Measurements from ENCODE around the gene SEC61A2.
"Not testable (repeated sequence)": the region's sequence is repeated elsewhere in the genome, so short reads cannot be mapped to it uniquely, and the experiment has no call there.

SEC61A2 gene

DNA sequence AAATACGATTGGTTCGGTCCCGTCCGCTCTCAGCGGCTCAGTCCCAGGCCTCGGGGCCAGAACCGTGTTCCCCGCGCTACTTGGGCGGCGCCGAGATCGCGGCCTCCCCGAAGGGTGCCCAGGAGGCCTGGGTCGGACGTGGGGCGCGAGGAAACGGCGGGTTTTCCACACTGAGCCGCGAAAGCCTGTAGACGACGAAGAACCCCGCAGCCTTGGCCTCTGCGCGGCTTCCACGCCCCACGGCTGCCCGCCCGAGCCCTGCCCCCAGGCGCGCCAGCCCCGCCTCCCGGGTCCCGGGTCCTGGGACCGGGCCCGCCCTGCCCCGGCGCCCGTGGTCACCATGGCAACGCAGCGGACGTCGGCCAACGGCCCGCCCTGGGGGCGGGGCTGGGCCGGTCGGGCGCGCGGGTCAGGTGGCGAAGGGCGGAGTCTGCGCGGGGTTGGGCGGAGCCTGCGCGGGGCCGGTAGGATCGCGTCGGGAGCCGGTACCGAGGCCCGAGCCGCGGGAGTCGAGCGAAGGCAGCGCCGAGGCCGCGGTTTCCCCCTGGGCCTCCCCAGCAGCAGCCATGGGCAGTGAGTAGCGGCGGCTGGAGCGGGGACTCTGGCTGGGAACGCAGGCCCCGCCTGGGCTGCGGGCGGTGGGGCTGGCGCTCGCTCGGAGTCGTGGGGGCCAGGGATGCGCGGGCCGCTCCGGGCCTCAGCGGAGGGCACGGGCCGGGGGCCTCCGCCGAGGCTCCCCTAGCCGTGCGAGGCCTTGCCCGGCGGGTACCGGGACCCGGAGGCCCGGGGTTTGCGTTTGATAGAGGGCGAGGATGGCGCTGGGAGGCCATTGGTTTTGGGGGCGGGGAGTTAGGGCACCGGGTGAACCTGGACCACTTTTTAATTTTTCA is at the start of gene SEC61A2:
SEC61A2 (plus strand) TSS at position 456 of the 890 bp plus-strand sequence; CDS start at position 567, 111 bp downstream.
- peak; percentile 97 for DNase-seq (ENCODE audit: low spot score)

DNA sequence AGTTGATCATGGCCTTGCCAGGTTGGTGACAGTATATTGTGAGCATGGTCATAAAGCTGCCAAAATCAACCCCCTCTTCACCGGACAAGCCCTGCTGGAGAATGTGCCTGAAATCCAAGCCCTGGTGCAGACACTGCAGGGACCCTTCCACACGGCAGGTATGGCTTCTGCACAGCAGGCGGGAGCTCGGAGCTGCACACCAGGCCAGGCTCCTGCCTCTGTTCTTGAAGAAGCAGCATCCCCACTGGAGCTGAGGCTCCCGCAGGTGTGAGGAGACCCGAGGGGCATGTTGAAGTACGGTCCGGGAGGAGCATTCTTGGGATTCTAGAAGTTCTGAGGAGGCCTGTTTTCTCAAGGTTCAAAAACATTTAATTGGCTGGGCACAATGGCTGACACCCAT is 48.0 kb upstream of the SEC61A2 start:
- DNase-seq (ENCODE audit: low spot score): no peak

DNA sequence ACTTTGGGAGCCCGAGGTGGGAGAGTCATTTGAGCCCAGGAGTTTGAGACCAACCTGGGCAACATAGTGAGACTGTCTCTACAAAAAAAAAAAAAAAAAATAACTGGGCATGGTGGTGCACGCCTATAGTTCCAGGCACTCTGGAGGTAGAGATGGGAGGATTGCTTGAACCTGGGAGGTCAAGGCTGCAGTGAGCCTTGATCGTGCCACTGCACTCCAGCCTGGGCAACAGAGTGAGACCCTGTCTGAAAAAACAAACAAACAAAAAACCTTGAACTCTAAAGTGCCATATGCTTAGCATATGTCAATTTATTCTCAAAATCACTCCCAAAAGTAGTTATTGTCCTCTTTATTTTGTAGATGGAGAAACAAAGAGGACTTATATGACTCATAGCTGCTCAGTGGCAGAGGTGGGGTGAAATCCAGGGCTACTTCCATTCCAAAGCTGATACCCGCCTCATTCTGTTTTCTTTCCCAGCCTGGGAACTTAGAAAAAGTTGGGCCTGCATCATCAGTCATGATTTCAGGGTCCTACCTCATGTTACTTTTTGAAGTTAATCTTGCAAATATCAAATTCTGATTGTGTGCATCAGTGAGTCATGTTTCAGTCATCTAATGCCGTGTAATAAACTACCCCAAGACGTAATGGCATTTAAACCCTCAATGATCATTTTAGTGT is 47.5 kb upstream of the SEC61A2 start:
- DNase-seq (ENCODE audit: low spot score): no peak

DNA sequence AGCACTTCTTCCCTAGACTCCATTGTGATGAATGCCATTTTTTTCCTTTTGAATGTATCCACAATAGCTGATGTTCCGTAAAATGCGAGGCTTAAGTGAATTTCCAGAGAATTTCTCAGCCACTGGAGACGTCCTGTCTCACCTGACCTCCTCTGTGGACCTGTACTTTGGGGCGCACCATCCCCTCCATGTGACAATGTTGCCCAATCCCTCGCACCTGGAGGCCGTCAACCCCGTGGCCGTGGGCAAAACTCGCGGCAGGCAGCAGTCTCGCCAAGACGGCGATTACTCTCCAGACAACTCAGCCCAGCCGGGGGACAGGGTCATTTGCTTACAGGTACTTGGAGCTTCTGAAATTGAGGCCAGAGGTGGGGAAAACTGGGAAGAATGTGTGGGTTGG is 40.6 kb upstream of the SEC61A2 start:
- no peak for DNase-seq (ENCODE audit: low spot score)

DNA sequence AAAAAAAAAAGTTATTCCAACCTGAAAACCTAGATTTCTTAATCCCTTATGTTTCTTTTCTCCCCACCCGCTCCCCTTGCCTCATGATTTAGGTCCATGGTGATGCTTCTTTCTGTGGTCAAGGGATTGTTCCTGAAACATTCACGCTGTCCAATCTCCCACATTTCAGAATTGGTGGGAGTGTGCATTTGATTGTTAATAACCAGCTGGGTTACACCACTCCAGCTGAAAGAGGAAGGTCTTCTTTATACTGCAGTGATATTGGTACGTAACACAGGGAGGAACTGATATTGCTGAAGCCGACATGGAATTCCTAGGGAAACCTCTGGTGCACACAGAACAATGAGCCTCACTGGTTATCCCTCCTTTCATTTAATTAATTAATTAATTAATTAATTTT is 38.1 kb upstream of the SEC61A2 start:
- DNase-seq (ENCODE audit: low spot score): no peak

DNA sequence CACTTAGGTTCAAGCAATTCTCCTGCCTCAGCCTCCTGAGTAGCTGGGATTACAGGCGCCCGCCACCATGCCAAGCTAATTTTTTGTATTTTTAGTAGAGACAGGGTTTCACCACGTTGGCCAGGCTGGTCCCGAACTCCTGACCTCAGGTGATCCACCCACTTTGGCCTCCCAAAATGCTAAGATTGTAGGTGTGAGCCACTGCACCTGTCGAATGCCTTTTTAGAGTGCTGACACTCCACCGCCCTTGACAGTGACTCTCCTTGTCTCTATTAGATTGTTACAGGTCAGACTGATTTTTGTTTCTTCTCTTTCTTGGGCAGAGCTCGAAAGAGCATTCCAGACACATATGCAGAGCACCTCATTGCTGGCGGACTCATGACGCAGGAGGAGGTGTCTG is 32.1 kb upstream of the SEC61A2 start:
- not testable (repeated sequence) for DNase-seq (ENCODE audit: low spot score)

DNA sequence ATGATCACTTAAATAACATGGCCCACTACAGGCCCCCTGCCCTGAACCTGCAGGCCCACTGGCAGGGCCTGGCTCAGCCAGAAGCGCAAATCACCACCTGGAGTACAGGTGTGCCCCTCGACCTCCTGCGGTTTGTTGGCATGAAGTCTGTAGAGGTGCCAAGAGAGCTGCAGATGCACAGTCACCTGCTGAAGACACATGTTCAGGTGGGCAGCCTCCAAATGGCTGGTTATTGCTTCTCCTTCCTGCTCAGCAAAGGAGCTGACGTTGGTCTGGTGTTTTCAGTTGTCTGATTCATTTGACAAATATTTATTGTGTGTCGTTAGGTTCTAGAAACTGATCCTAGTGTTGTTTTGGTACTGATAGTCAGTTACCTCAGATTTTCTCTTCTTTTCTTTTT is 31.7 kb upstream of the SEC61A2 start:
- no peak for DNase-seq (ENCODE audit: low spot score)

DNA sequence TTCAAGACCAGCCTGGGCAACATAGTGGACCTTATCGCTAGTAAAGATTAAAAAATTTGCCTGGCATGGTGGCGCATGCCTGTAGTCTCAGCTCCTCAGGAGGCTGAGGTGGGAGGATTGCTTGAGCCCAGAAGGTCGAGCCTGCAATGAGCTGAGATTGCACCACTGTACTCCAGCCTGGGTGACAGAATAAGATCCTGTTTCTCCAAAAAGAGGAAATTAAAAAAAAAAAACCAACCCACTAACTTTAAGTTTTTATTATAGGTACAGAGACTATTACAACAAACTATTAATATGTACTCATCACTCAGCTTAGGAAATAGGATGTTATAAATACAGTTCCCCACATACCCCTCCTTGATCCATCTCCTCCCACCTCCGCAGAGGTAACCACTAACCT is 30.5 kb upstream of the SEC61A2 start:
- no peak for DNase-seq (ENCODE audit: low spot score)

DNA sequence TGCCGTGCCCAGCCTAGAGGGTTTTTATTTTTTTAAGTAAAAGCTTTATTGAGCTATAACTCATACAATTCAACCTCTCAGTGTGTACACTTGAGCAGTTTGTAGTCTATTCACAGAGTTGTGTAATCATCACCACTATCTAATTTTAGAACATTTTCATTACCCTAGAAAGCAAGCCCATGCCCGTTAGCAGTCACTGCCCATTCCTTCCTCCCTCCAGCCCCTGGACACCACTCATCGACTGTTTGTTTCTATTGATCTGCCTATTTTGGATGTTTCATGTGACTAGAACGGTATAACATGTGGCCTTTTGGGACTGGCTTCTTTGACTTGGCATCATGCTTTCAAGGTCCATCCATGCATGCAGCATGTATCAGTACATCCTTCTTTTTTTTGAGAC is 25.7 kb upstream of the SEC61A2 start:
- no peak for DNase-seq (ENCODE audit: low spot score)

DNA sequence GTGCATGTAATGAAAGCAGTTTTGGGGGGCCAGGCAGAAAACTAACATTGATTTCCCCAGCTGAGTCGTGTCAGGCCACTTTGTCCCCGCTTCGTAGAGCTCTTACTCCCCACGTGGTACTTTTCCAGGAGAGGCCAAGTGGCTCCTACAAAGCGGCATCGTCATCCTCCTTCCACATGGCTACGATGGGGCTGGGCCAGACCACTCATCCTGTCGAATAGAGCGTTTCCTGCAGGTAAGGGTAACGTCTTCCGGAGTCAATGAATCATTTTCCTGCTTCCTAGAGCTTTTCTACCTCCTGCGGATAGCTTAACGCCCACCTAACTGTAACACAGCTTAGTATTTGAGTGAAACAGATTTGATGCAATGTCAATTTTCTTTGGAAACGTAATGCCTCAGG is 21.7 kb upstream of the SEC61A2 start:
- no peak for DNase-seq (ENCODE audit: low spot score)

DNA sequence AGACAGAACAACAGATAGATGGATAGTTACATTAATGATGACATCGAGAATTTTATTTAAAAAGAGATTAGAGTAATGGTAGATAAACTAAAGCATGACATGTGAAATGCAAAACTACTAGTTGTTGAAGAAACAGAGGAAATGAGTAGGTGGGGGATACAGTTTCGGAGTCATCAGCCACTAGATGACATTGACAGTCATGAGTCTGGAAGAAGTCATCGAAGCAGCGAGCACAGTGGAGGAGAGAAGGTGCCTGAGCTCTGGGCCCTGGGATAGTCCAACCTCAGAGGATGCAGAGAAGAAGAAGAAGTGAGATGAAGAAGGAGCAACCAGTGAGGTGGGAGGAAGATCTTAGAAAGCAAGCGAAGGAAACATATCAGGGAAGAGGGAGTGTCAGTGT is 20.2 kb upstream of the SEC61A2 start:
- no peak for DNase-seq (ENCODE audit: low spot score)

DNA sequence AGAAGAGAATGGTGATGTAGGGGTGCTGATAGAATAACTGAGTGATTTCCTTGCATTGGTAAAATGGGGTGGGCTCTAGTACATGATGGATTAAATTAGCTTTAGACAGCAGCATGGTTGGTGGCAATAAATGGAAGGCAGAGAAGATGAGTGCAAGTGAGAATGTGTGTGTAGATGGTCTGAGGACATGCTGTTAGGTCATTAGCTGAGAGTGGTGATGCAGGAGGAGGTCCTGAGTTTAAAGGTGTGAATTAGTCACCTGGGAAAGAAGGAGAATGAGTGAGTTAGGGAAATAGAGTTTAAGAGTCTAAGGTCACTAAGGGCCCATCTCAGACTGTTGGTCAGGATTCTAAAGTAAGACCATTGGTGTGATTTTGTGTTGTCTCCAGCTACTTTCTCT is 17.9 kb upstream of the SEC61A2 start:
- no peak for DNase-seq (ENCODE audit: low spot score)

DNA sequence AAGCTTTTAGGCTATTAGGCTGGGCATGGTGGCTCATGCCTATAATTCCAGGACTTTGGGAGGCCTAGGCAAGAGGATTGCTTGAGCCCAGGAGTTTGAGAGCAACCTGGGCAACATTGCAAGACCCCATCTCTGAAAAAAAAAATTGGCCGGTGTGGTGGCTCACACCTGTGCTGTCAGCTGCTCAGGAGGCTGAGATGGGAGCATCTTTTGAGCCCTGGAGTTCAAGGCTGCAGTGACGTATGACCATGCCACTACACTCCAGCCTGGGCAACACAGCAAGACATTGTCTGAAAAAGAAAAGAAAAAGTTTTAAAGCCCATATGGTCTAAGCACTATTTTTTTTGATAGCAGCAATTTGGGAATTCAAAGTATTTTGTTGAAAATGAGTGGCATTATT is 15.8 kb upstream of the SEC61A2 start:
- DNase-seq (ENCODE audit: low spot score): no peak

DNA sequence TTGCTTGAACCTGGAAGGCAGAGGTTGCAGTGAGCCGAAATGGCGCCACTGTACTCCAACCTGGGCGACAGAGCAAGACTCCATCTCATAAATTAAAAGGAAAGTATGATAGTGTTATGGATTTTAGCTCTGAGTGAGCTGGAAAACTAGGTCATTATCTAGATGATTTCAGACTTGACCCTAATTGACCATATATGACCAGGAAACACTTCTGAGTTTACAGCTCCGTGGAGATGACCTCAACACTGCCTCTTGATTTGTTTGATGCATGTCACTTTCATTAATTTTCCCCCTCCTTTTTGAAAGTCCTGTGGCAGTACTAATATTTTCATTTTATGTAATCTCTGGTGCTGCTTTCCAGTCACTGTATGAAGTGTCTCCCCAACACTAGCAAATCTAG is 7.8 kb upstream of the SEC61A2 start:
- DNase-seq (ENCODE audit: low spot score): peak; percentile 47

DNA sequence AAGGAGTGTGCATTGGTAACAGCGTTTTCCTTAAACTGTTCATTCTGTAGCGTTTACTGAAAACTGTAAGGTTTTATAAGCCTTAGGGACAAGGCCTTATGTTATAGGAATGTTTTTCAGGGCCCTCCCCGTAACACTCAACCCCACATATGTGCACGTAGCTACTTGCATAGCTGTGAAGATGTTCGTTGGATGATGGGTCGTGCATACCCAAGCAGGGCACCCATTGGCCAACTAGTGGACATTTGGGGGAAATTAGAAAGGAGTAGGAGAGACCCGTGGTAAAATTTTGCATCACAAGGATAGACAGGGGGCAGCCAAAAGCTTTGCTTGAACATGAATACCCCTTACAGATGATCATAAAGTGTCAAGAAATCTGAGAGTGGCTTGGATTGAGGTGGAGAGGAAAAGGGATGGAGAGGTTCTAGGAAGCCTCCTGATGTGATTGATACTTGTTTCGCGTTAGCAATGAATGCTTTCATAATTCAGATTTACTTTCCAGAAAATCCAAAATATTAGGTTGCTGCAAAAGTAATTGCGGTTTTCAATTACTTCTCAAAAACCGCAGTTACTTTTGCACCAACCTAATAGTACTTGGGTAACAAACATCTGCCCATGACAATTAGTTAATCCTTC is 878 bp downstream of the SEC61A2 start:
- DNase-seq (ENCODE audit: low spot score): peak; percentile 64

DNA sequence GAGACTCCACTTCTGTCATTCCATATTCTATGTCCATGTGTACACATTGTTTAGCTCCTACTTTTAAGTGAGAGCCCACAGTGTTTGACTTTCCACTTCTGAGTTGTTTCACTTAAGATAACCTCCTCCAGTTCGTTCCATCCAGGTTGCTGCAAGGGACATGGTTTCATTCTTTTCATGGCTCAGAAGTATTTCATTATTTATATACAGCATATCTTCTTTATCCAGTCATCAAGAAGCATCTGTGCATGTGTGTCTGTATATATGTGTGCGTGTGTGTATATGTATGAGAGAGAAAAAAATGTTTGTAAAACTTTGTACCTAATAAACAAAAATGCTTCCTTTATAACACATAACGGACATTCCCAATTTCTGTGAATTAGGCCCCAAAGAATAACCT is 6.2 kb downstream of the SEC61A2 start:
- no peak for DNase-seq (ENCODE audit: low spot score)

DNA sequence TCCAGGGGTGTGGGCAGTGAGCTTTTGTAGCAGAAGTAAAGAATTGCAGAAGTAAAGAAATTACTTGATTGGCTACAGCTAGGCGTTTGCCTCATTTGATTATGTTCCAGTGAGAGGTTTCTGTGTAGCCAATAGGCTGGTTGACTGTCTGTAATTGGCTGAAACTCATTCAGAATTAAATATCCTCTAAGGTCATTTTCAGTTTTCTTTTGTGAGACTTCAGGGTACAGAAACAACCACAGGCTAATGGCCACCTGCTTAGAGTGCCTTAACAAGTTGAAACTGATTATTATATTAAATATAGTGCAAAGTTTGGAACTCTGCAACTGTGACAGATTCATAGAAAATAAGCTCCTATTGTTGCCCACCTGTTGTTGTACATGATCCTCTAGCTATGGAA is 10.6 kb downstream of the SEC61A2 start:
- DNase-seq (ENCODE audit: low spot score): no peak

DNA sequence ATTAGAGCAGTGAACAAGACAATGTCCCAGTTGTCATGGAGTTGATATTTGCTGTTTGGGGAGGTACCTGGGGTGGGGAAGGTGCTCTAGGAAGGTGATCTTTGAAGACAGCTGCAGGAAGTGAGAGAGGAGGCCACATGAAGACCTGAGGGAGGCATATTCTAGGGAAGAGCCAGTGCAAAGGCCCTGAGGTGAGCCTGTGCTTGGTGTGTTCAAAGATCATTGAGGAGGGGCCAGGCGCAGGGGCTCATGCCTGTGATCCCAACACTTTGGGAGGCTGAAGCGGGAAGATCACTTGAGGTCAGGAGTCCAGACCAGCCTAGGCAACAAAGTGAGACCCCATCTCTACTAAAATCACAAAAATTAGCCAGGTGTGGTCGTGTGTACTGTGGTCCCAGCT is 15.1 kb downstream of the SEC61A2 start:
- DNase-seq (ENCODE audit: low spot score): no peak

DNA sequence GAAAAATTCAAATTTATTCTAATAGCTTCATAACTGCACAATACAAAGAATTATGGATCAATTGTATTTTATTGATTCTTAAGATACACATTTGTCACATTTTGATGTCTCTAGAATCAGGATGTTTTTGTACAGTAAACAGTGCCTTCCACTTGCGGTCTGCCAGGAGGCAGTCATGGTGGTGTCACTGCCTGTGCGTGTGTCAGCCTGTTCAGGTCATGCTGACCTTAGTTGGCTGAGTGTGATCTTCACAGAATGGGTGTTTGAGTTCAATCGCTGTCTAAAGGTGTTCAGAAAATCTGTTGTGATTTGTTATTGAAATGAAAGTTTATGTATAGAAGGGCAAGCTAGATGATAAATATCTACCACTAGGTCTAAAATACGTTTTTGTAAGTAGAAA is 20.7 kb downstream of the SEC61A2 start:
- no peak for DNase-seq (ENCODE audit: low spot score)

DNA sequence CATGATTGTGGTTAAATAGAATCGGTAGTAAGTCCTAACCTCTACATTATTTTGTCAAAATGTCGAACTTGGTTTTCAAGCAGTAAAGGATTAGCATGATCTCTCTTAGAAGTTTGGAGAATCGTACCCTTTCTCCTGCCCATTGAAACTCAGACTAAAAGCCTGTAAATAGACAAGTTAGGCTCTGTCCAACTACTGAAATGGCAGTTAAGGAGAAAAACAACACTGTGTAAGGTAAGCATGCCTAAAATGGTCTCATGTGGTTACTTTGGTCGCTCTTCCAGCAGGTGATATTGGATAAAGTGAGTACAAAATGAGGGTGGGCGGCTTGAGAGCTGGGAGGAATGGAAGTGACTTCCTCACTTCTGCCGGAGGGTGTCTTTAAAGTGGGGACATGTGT is 25.0 kb downstream of the SEC61A2 start:
- DNase-seq (ENCODE audit: low spot score): no peak

DNA sequence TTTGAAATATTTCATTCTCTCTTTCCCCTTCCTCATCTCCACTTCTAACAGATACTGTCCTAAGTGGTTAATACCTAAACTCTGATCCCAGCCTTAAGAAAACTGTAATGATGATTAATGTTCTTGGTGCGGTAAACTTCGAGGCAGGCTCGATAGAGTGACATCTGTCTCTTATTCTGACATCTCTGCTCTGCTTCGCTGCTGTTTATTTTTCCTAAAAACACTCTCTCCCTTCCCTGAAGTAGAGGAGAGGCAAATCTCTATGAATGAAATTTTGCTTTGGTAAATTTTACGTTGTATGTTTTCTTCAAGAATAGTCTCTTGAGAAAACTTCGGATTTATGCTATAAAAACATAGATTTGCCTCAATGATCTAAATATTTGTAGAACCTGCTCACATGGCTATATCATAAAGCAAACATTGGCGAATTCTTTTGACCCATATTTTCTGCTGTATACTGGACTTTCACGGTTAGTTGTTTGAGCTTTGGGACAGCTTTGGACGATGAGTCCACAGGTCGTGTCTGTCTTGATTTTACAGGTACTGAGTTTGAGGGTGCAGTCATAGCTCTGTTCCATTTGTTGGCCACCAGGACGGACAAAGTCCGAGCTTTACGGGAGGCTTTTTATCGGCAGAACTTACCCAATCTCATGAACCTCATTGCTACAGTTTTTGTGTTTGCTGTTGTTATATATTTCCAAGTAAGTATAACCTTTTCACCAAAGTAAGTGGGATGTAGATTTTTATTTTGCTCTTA is 27.1 kb downstream of the SEC61A2 start:
- DNase-seq (ENCODE audit: low spot score): no peak

DNA sequence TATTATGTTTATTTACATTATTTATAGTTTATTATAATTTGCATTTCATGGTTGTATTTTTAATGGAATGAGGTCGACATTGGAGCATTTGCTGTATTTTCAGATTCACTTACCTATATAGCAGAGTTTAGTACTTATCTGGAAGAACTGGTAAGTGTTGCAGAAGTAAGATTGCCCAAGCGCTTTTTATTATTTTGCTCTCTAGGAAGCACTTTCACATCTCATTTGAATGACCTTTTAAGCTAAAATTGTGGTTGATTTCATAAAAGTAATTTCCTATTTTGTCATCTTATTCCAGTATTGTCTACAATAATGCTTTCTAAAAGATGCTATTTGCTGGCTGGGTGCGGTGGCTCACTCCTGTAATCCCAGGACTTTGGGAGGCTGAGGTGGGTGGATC is 28.6 kb downstream of the SEC61A2 start:
- no peak for DNase-seq (ENCODE audit: low spot score)

Measured in activated CD4-positive, alpha-beta T cell treated with anti-CD3 and anti-CD28 coated beads, Interleukin-2, Interleukin-4, amounts not matched to agents 100 ng/mL and 50 ng/mL, durations not matched to agents 16 hours and 8 hours (primary cell).